ENCODE results near the gene ST3GAL3.

ST3GAL3 gene

DNA sequence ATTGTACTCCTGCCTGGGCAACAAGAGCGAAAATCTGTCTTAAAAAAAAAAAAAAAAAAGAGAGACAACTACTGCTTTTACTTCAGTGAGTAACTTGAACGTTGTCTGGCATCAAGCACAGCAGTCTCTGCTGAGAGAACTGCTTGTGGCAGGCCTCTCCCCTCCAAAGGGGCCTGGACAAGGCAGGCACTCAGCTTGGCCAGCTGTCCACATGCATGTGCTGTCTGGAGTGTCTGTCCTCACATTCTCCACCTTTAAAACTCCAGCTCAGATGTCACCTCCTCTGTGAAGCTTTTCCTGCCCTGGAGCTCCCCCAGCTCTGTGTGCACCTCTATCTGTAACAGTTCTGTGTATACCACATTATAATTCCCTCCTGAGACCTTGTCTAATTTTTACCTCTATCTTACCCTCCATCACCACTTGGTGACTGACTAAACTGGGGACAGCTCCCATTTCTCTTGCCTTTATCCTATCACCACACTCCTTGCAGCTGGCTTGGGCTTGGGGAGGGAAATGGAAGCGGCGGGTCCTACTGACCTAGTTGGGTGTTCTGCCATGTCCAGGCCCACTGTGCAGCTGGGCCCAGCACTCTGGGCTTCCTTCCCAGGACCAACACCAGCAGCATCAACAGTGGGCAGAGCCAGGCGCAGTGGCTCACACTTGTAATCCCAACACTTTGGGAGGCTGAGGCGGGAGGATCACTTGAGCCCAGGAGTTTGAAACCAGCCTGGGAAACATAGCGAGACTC is 154.8 kb downstream of the ST3GAL3 start:
- TF ChIP-seq FOXP2 (optimal IDR thresholded peaks at IDR 0.05; ENCODE audit: borderline replicate concordance, extremely low read depth, extremely low read length, insufficient read depth), result no peak
- TF ChIP-seq POLR2AphosphoS5 (IDR thresholded peaks at IDR 0.05; ENCODE audit: low read depth, low read length), result no peak
- TF ChIP-seq TAF1 (IDR thresholded peaks at IDR 0.05; ENCODE audit: borderline replicate concordance, insufficient read depth, low read length), result no peak
- TF ChIP-seq SIN3A (IDR thresholded peaks at IDR 0.05; ENCODE audit: borderline replicate concordance, insufficient read depth, low read length), result no peak
- TF ChIP-seq, protein P1, sequence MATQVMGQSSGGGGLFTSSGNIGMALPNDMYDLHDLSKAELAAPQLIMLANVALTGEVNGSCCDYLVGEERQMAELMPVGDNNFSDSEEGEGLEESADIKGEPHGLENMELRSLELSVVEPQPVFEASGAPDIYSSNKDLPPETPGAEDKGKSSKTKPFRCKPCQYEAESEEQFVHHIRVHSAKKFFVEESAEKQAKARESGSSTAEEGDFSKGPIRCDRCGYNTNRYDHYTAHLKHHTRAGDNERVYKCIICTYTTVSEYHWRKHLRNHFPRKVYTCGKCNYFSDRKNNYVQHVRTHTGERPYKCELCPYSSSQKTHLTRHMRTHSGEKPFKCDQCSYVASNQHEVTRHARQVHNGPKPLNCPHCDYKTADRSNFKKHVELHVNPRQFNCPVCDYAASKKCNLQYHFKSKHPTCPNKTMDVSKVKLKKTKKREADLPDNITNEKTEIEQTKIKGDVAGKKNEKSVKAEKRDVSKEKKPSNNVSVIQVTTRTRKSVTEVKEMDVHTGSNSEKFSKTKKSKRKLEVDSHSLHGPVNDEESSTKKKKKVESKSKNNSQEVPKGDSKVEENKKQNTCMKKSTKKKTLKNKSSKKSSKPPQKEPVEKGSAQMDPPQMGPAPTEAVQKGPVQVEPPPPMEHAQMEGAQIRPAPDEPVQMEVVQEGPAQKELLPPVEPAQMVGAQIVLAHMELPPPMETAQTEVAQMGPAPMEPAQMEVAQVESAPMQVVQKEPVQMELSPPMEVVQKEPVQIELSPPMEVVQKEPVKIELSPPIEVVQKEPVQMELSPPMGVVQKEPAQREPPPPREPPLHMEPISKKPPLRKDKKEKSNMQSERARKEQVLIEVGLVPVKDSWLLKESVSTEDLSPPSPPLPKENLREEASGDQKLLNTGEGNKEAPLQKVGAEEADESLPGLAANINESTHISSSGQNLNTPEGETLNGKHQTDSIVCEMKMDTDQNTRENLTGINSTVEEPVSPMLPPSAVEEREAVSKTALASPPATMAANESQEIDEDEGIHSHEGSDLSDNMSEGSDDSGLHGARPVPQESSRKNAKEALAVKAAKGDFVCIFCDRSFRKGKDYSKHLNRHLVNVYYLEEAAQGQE (IDR thresholded peaks at IDR 0.05; ENCODE audit: insufficient read depth in 1 of 2, low read depth in 2 of 2, low read length in 2 of 2), result no peak

DNA sequence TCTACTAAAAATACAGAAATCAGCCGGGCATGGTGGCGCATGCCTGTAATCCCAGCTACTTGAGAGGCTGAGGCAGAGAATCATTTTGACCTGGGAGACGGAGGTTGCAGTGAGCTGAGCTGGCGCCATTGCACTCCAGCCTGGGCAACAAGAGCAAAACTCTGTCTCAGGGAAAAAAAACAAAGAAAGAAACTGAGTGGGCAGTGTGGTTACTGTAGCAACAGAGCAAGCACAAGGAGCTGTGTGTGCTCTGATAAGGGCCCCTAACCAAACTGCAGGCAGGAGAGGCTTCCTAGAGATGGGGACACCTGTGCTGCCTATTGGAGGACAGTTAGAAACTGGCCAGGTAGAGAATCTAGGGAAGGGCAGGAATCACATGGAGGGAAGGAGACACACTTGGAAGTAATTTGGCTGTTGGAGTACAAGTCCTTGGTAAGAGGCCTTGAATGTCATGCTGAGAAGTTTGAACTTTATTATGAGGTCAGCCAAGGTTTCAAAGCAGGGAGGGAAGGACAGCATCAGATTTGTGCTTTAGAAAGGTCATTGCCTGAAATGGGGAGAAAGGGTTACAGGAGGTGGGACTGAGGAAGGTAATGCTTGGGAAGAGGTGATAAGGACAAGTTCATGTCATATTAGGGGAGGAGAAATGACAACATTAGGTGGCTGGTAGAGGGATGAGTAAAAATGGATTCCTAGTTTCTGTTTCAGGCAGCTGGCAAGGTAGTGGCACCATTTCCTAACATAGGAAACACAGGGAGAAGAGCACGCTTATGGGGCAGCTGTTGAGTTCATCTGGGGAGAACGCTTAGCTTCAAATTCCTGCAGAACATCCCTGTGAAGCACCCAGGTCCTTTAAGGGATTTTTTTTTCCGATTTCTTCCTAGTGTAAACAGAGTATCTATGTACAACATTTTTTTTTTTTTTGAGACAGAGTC is 157.0 kb downstream of the ST3GAL3 start:
- TF ChIP-seq TAF1 (IDR thresholded peaks at IDR 0.05; ENCODE audit: borderline replicate concordance, insufficient read depth, low read length) (no peak), FOXP2 (optimal IDR thresholded peaks at IDR 0.05; ENCODE audit: borderline replicate concordance, extremely low read depth, extremely low read length, insufficient read depth) (no peak), SIN3A (IDR thresholded peaks at IDR 0.05; ENCODE audit: borderline replicate concordance, insufficient read depth, low read length) (no peak), POLR2AphosphoS5 (IDR thresholded peaks at IDR 0.05; ENCODE audit: low read depth, low read length) (no peak)
- TF ChIP-seq, protein P1 (IDR thresholded peaks at IDR 0.05; ENCODE audit: insufficient read depth in 1 of 2, low read depth in 2 of 2, low read length in 2 of 2), result no peak

DNA sequence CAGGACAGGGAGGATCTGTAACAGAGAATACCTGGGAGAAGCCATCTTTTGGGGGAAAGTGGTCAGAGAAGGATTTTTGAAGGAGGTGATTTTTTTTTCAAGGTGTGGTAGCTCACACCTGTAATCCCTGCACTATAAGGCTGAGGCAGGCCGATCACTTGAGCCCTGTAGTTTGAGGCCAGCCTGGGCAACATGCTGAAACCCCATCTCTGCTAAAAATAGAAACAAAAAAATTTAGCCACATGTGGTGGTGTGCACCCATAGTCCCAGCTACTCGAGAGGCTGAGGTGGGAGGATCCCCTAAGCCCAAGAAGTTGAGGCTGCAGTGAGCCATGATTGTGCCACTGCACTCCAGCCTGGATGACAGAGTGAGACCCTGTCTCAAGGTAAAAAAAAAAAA is 158.9 kb downstream of the ST3GAL3 start:
- TF ChIP-seq SIN3A (IDR thresholded peaks at IDR 0.05; ENCODE audit: borderline replicate concordance, insufficient read depth, low read length) (no peak), POLR2AphosphoS5 (IDR thresholded peaks at IDR 0.05; ENCODE audit: low read depth, low read length) (no peak), TAF1 (IDR thresholded peaks at IDR 0.05; ENCODE audit: borderline replicate concordance, insufficient read depth, low read length) (no peak), FOXP2 (optimal IDR thresholded peaks at IDR 0.05; ENCODE audit: borderline replicate concordance, extremely low read depth, extremely low read length, insufficient read depth) (no peak)
- TF ChIP-seq, protein P1 (IDR thresholded peaks at IDR 0.05; ENCODE audit: insufficient read depth in 1 of 2, low read depth in 2 of 2, low read length in 2 of 2), result no peak

DNA sequence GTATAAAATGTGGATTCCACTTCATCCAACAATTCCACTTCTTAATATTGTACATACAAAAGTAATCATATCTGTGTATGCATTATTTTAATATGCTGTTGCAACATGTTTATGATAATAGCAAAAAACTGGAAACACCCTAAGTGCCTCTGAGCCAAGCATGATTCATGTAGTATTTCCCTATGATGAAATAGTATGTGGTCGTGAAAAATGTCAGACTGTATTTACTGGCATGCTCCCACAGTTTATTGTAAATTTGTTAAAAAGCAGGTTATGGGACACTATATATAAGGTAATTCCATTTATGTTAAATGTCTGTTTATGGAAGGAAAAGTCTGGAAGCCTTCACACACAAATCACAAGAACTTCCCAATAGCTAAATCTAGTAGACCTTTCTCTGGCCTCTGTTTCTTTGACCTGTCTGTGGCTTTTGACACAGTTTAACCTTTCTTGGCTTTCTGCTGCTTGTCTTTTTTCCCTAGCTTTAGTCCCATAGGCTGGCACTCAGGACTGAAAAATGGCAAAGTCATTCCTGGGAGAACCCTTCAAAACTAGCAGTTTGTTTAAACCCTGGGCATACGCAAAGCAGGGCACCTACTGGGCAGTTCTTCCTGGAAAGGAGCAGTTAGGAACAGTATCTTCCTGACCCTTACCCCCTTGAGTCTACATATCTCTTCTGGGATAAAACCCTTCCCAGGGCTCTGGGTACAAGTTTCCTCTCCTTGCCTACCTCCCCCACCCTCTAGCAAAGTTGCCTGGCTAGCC is 160.8 kb downstream of the ST3GAL3 start:
- TF ChIP-seq SIN3A (IDR thresholded peaks at IDR 0.05; ENCODE audit: borderline replicate concordance, insufficient read depth, low read length), result no peak
- no peak for TF ChIP-seq TAF1 (IDR thresholded peaks at IDR 0.05; ENCODE audit: borderline replicate concordance, insufficient read depth, low read length)
- TF ChIP-seq FOXP2 (optimal IDR thresholded peaks at IDR 0.05; ENCODE audit: borderline replicate concordance, extremely low read depth, extremely low read length, insufficient read depth), result no peak
- TF ChIP-seq, protein P1 (IDR thresholded peaks at IDR 0.05; ENCODE audit: insufficient read depth in 1 of 2, low read depth in 2 of 2, low read length in 2 of 2), result no peak
- no peak for TF ChIP-seq POLR2AphosphoS5 (IDR thresholded peaks at IDR 0.05; ENCODE audit: low read depth, low read length)

All from PFSK-1 (cell line).